Neural cell (in vitro differentiated cells): Measurements from ENCODE around the gene SLC28A1.

Experiments
- EP300 ChIP-seq: fragments of 450-650 bp; conservative IDR thresholded peaks from 2 replicates; pipeline ENCODE4 v1.6.1; 2014; ENCODE audit warnings: antibody characterized with exemption, mild to moderate bottlenecking, moderate library complexity; ENCODE audit not compliant: poor library complexity, severe bottlenecking
- EZH2 ChIP-seq: fragments of 200-600, 300-800 bp; shearing (Covaris generic), sonication (generic); IDR thresholded peaks from 2 replicates; pipeline ENCODE4 v1.6.1; 2014; ENCODE audit warnings: antibody characterized with exemption, low read length, borderline replicate concordance, mild to moderate bottlenecking; ENCODE audit not compliant: insufficient read depth, poor library complexity, severe bottlenecking
- POLR2AphosphoS5 ChIP-seq: IDR thresholded peaks from 2 replicates; pipeline ENCODE4 v1.6.1; 2012
- RAD21 ChIP-seq: fragments of 450-650 bp; conservative IDR thresholded peaks from 2 replicates; pipeline ENCODE4 v1.6.1; 2014; ENCODE audit warnings: antibody characterized with exemption, mild to moderate bottlenecking, moderate library complexity
- TF ChIP-seq, protein P1 (sequence below): fragments of 450-650 bp; IDR thresholded peaks from 2 replicates; pipeline ENCODE4 v1.5.1; 2014; ENCODE audit warnings: antibody characterized with exemption, mild to moderate bottlenecking, moderate library complexity; ENCODE audit not compliant: poor library complexity, severe bottlenecking
- TF ChIP-seq, protein P2 (sequence below): IDR thresholded peaks from 2 replicates; pipeline ENCODE4 v1.6.1; 2012; ENCODE audit warnings: borderline replicate concordance

DNA sequence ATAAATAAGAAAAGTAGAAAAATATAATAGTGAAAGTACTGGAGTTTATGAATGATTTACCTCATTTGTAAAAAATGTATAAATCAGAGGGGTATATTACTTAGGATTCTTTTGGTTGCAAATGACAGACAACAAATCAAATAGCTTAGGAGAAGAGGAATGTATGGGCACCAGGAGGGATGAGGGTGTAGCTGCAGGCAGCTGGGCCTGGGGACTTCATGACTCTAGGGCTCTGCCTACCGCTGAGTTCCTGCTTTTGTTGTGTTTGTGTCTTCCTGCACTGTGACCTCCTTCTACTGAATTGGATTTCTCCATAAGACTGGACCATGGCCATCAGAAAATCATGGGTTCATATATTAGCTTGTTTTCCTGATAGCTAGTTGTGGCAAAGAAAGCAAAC lies 69.3 kb downstream of the SLC28A1 start:
- TF ChIP-seq, protein P1, sequence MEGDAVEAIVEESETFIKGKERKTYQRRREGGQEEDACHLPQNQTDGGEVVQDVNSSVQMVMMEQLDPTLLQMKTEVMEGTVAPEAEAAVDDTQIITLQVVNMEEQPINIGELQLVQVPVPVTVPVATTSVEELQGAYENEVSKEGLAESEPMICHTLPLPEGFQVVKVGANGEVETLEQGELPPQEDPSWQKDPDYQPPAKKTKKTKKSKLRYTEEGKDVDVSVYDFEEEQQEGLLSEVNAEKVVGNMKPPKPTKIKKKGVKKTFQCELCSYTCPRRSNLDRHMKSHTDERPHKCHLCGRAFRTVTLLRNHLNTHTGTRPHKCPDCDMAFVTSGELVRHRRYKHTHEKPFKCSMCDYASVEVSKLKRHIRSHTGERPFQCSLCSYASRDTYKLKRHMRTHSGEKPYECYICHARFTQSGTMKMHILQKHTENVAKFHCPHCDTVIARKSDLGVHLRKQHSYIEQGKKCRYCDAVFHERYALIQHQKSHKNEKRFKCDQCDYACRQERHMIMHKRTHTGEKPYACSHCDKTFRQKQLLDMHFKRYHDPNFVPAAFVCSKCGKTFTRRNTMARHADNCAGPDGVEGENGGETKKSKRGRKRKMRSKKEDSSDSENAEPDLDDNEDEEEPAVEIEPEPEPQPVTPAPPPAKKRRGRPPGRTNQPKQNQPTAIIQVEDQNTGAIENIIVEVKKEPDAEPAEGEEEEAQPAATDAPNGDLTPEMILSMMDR, result no peak
- no peak for TF ChIP-seq EP300
- TF ChIP-seq EZH2, result no peak
- TF ChIP-seq POLR2AphosphoS5, result no peak
- TF ChIP-seq RAD21, result no peak
- TF ChIP-seq, protein P2, sequence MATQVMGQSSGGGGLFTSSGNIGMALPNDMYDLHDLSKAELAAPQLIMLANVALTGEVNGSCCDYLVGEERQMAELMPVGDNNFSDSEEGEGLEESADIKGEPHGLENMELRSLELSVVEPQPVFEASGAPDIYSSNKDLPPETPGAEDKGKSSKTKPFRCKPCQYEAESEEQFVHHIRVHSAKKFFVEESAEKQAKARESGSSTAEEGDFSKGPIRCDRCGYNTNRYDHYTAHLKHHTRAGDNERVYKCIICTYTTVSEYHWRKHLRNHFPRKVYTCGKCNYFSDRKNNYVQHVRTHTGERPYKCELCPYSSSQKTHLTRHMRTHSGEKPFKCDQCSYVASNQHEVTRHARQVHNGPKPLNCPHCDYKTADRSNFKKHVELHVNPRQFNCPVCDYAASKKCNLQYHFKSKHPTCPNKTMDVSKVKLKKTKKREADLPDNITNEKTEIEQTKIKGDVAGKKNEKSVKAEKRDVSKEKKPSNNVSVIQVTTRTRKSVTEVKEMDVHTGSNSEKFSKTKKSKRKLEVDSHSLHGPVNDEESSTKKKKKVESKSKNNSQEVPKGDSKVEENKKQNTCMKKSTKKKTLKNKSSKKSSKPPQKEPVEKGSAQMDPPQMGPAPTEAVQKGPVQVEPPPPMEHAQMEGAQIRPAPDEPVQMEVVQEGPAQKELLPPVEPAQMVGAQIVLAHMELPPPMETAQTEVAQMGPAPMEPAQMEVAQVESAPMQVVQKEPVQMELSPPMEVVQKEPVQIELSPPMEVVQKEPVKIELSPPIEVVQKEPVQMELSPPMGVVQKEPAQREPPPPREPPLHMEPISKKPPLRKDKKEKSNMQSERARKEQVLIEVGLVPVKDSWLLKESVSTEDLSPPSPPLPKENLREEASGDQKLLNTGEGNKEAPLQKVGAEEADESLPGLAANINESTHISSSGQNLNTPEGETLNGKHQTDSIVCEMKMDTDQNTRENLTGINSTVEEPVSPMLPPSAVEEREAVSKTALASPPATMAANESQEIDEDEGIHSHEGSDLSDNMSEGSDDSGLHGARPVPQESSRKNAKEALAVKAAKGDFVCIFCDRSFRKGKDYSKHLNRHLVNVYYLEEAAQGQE, result no peak
